GM12865 (cell line): Measurements from ENCODE around the gene SSR1.
"Not testable (repeated sequence)": the region's sequence is repeated elsewhere in the genome, so short reads cannot be mapped to it uniquely, and the experiment has no call there.

Experiments
- DNase-seq: peaks from one replicate; pipeline ENCODE4 v3.0.0; 2010; ENCODE audit warnings: low read depth
- H3K4me3 ChIP-seq: 2 replicates; pipeline ENCODE4 v1.5.1; 2011; ENCODE audit warnings: mild to moderate bottlenecking, low read depth, low read length, control low read depth
- CTCF ChIP-seq: IDR thresholded peaks from 2 replicates; pipeline ENCODE4 v1.5.1; 2011; ENCODE audit warnings: low read length, control low read depth, low read depth, inconsistent platforms; ENCODE audit not compliant: insufficient read depth; ENCODE audit errors: missing control alignments

Gene SSR1

GRCh38 chr6:7339007-7339732 lies 26.2 kb upstream of the SSR1 start:
- peak; percentile 54 for DNase-seq
- not testable (repeated sequence) for H3K4me3 ChIP-seq
- TF ChIP-seq CTCF, result peak; percentile 49

GRCh38 chr6:7338031-7338430 lies 25.0 kb upstream of the SSR1 start:
- no peak for DNase-seq
- TF ChIP-seq CTCF, result no peak
- H3K4me3 ChIP-seq, result no peak overlapping the region

- DNase-seq, result no peak
- no peak for TF ChIP-seq CTCF
- H3K4me3 ChIP-seq, result no peak overlapping the region
Measured at GRCh38 chr6:7335519-7335918, 22.5 kb upstream of the SSR1 start.

- TF ChIP-seq CTCF, result no peak
- no peak overlapping the region for H3K4me3 ChIP-seq
- no peak for DNase-seq
Measured at GRCh38 chr6:7334685-7335084, 21.7 kb upstream of the SSR1 start.

- TF ChIP-seq CTCF, result no peak
- no peak overlapping the region for H3K4me3 ChIP-seq
- DNase-seq, result no peak
Measured at GRCh38 chr6:7332090-7332745, 19.2 kb upstream of the SSR1 start.

- no peak for TF ChIP-seq CTCF
- no peak overlapping the region for H3K4me3 ChIP-seq
- DNase-seq, result no peak
Measured at GRCh38 chr6:7331452-7331851, 18.5 kb upstream of the SSR1 start.
